NOMO-1 treated with DMSO at 0.1 percent for 48 hours (cell line): ENCODE measurements around the gene CLEC12A.
"Not testable (repeated sequence)": the region's sequence is repeated elsewhere in the genome, so short reads cannot be mapped to it uniquely, and the experiment has no call there.

Experiments used
- DNase-seq: peaks from one replicate; lab custom pipeline; 2025; ENCODE audit not compliant: unreplicated experiment; lab: John Stamatoyannopoulos, UW

Gene CLEC12A

GRCh38 chr12:9971181-9971580 lies at the start of gene CLEC12A:
Gene CLEC12A, plus strand, starts transcription at chr12:9971409. Its CDS starts 188 bp downstream, at chr12:9971597.
- peak; percentile 87 for DNase-seq

- no peak for DNase-seq
These were observed 48.8 kb upstream of the CLEC12A start for GRCh38 chr12:9922429-9922828.

GRCh38 chr12:9925705-9926393 lies 45.4 kb upstream of the CLEC12A start:
- DNase-seq = peak; percentile 59

GRCh38 chr12:9926876-9927275 lies 44.3 kb upstream of the CLEC12A start:
- DNase-seq = no peak

GRCh38 chr12:9928607-9929006 lies 42.6 kb upstream of the CLEC12A start:
- DNase-seq = peak; percentile 77

- no peak for DNase-seq
These were observed 40.0 kb upstream of the CLEC12A start for GRCh38 chr12:9931245-9931644.

GRCh38 chr12:9932270-9932669 lies 38.9 kb upstream of the CLEC12A start, which contains the start of gene CLEC2A:
Gene CLEC2A, minus strand, starts transcription at chr12:9932370. Its CDS starts 41 bp downstream, at chr12:9932329.
- DNase-seq = no peak

GRCh38 chr12:9933958-9934357 lies 37.3 kb upstream of the CLEC12A start:
- no peak for DNase-seq

- no peak for DNase-seq
These were observed 36.2 kb upstream of the CLEC12A start for GRCh38 chr12:9935026-9935425.

- DNase-seq = peak; percentile 68
These were observed 34.6 kb upstream of the CLEC12A start for GRCh38 chr12:9936591-9936990.

- peak; percentile 71 for DNase-seq
These were observed 30.8 kb upstream of the CLEC12A start for GRCh38 chr12:9940375-9940774.

- no peak for DNase-seq
These were observed 29.4 kb upstream of the CLEC12A start for GRCh38 chr12:9941838-9942237.

- DNase-seq = peak; percentile 59
These were observed 28.0 kb upstream of the CLEC12A start for GRCh38 chr12:9943240-9943639.

GRCh38 chr12:9944391-9944790 lies 26.8 kb upstream of the CLEC12A start:
- peak; percentile 80 for DNase-seq

- no peak for DNase-seq
These were observed 23.5 kb upstream of the CLEC12A start for GRCh38 chr12:9947674-9948073.

GRCh38 chr12:9948606-9949296 lies 22.5 kb upstream of the CLEC12A start:
- DNase-seq = peak; percentile 95

GRCh38 chr12:9951026-9951675 lies 20.1 kb upstream of the CLEC12A start:
- DNase-seq = peak; percentile 44

- not testable (repeated sequence) for DNase-seq
These were observed 18.1 kb upstream of the CLEC12A start for GRCh38 chr12:9952954-9953729.

- no peak for DNase-seq
These were observed 13.4 kb upstream of the CLEC12A start for GRCh38 chr12:9957834-9958233.

- DNase-seq = peak; percentile 49
These were observed 10.6 kb upstream of the CLEC12A start for GRCh38 chr12:9960590-9960989.

- DNase-seq = no peak
These were observed 10.1 kb upstream of the CLEC12A start for GRCh38 chr12:9961106-9961505.
